C4-2B (cell line): Measurements from ENCODE around the gene KCNK1.

Experiments
- CTCF ChIP-seq: fragments of 450-650 bp; conservative IDR thresholded peaks from 2 replicates; pipeline ENCODE4 v1.5.1; 2017; ENCODE audit warnings: mild to moderate bottlenecking
- ZFX ChIP-seq: fragments of 450-650 bp; IDR thresholded peaks from 2 replicates; pipeline ENCODE4 v1.6.1; 2017

- TF ChIP-seq CTCF (no peak), ZFX (no peak)
Observed at GRCh38 chr1:233671286-233671685, 57.4 kb downstream of the KCNK1 start.
